GM23338 (cell line): ENCODE data around the gene WNT5B. TPM values are rescaled to one million over a fixed set of nuclear protein-coding genes. Genes with fewer than 3 reads are reported as not detected.

Experiments
- ATAC-seq: fragments of 200-7000 bp; cut with Tn5 transposase; 3 replicates; pipeline ENCODE4 v1.9.1; 2020
- DNase-seq: peaks from one replicate; pipeline ENCODE4 v3.0.0-alpha.2; 2015; ENCODE audit warnings: low spot score
- H2AFZ ChIP-seq: fragments of 200-600 bp; sonication (generic); 2 replicates; pipeline ENCODE4 v1.8.0; 2016; ENCODE audit warnings: antibody characterized with exemption, mild to moderate bottlenecking, moderate library complexity
- H3F3A ChIP-seq: fragments of 200-600 bp; sonication (generic); replicated peaks from 2 replicates; pipeline ENCODE4 v1.8.0; 2017; ENCODE audit warnings: antibody characterized with exemption, mixed run types, low read depth
- H3K27ac ChIP-seq: fragments of 200-600 bp; sonication (generic); 2 replicates; pipeline ENCODE4 v1.6.1; 2016; ENCODE audit warnings: low read depth
- H3K27me3 ChIP-seq: fragments of 200-600 bp; sonication (generic); 2 replicates; pipeline ENCODE4 v1.8.0; 2016; ENCODE audit warnings: mild to moderate bottlenecking, mixed run types, moderate library complexity; ENCODE audit not compliant: insufficient read depth
- H3K36me3 ChIP-seq: fragments of 200-600 bp; sonication (generic); 2 replicates; pipeline ENCODE4 v1.8.0; 2016; ENCODE audit warnings: mild to moderate bottlenecking; ENCODE audit not compliant: insufficient read depth
- H3K4me1 ChIP-seq: fragments of 200-600 bp; sonication (generic); 2 replicates; pipeline ENCODE4 v1.8.0; 2016; ENCODE audit warnings: mild to moderate bottlenecking, moderate library complexity; ENCODE audit not compliant: insufficient read depth
- H3K4me2 ChIP-seq: fragments of 200-600 bp; sonication (generic); 2 replicates; pipeline ENCODE4 v1.7.1; 2017; ENCODE audit warnings: mixed run types
- H3K4me3 ChIP-seq: fragments of 200-600 bp; sonication (generic); 2 replicates; pipeline ENCODE4 v1.6.1; 2016; ENCODE audit warnings: mixed run types
- H3K79me2 ChIP-seq: fragments of 200-600 bp; sonication (generic); replicated peaks from 2 replicates; pipeline ENCODE4 v1.8.0; 2017; ENCODE audit warnings: mild to moderate bottlenecking; ENCODE audit not compliant: insufficient read depth
- H3K9me2 ChIP-seq: fragments of 200-600 bp; sonication (generic); 2 replicates; pipeline ENCODE4 v1.8.0; 2017; ENCODE audit not compliant: insufficient read depth
- H4K20me1 ChIP-seq: fragments of 200-600 bp; sonication (generic); replicated peaks from 2 replicates; pipeline ENCODE4 v1.8.0; 2017; ENCODE audit warnings: mild to moderate bottlenecking; ENCODE audit not compliant: insufficient read depth
- H3K27ac Mint-ChIP-seq: 2 replicates; pipeline ENCODE4 v1.8.0; 2020; ENCODE audit warnings: inconsistent platforms, mild to moderate bottlenecking, moderate library complexity, mixed read lengths
- H3K27me3 Mint-ChIP-seq: 3 replicates; pipeline ENCODE4 v1.8.0; 2022; ENCODE audit warnings: low read depth, mild to moderate bottlenecking, moderate library complexity, mixed read lengths, inconsistent platforms; ENCODE audit not compliant: insufficient read depth, poor library complexity
- H3K36me3 Mint-ChIP-seq: 3 replicates; pipeline ENCODE4 v1.8.0; 2021; ENCODE audit warnings: low read depth, mild to moderate bottlenecking, inconsistent platforms, moderate library complexity, mixed read lengths
- H3K4me1 Mint-ChIP-seq: 3 replicates; pipeline ENCODE4 v1.8.0; 2020; ENCODE audit warnings: mild to moderate bottlenecking, inconsistent platforms, mixed read lengths
- H3K4me3 Mint-ChIP-seq: 3 replicates; pipeline ENCODE4 v1.8.0; 2021; ENCODE audit warnings: moderate library complexity, mild to moderate bottlenecking, inconsistent platforms, mixed read lengths
- H3K9me3 Mint-ChIP-seq: 3 replicates; pipeline ENCODE4 v1.8.0; 2020; ENCODE audit warnings: moderate library complexity, mild to moderate bottlenecking, inconsistent platforms, mixed read lengths
- CREB1 ChIP-seq: fragments of 250-450 bp; sonication (Bioruptor Pico); IDR thresholded peaks from 2 replicates; pipeline ENCODE4 v1.5.0; 2020; ENCODE audit warnings: low read depth, mild to moderate bottlenecking, moderate library complexity
- CTCF ChIP-seq, 2 experiments: fragments of 200-600 bp in 1 of 2; sonication (generic) in 1 of 2; conservative IDR thresholded peaks; 2 replicates each; pipeline versions ENCODE4 v1.5.1 to v1.6.1; 2016 to 2017; ENCODE audit warnings: antibody characterized with exemption in 2 of 2, low read depth in 2 of 2, mild to moderate bottlenecking in 2 of 2, moderate library complexity in 1 of 2
- EZH2 ChIP-seq: fragments of 200-600 bp; sonication (generic); IDR thresholded peaks from one replicate; pipeline ENCODE4 v1.8.0; 2017; ENCODE audit warnings: antibody characterized with exemption, mild to moderate bottlenecking, low read depth; ENCODE audit not compliant: unreplicated experiment
- EZH2phosphoT487 ChIP-seq: fragments of 200-600 bp; sonication (generic); IDR thresholded peaks from one replicate; pipeline ENCODE4 v1.8.1; 2018; ENCODE audit warnings: antibody characterized with exemption; ENCODE audit not compliant: unreplicated experiment
- JUNB ChIP-seq: IDR thresholded peaks from one replicate; pipeline ENCODE4 v1.6.1; 2016; ENCODE audit warnings: antibody characterized with exemption; ENCODE audit not compliant: unreplicated experiment
- NANOG ChIP-seq: IDR thresholded peaks from 2 replicates; pipeline ENCODE4 v1.6.1; 2016; ENCODE audit warnings: antibody characterized with exemption, borderline replicate concordance
- POLR2AphosphoS5 ChIP-seq: IDR thresholded peaks from 2 replicates; pipeline ENCODE4 v1.6.1; 2016; ENCODE audit warnings: antibody characterized with exemption, low read depth
- REST ChIP-seq: IDR thresholded peaks from one replicate; pipeline ENCODE4 v1.6.1; 2018; ENCODE audit warnings: antibody characterized with exemption; ENCODE audit not compliant: unreplicated experiment
- STAT1 ChIP-seq: IDR thresholded peaks from one replicate; pipeline ENCODE4 v1.6.1; 2016; ENCODE audit warnings: antibody characterized with exemption; ENCODE audit not compliant: unreplicated experiment
- ZNF114 ChIP-seq: fragments of 250-450 bp; sonication (Bioruptor Pico); IDR thresholded peaks from 2 replicates; pipeline ENCODE4 v1.5.0; 2020; ENCODE audit warnings: mild to moderate bottlenecking, moderate library complexity
- ZNF331 ChIP-seq: fragments of 250-450 bp; sonication (Bioruptor Pico); IDR thresholded peaks from 2 replicates; pipeline ENCODE4 v1.5.0; 2020; ENCODE audit warnings: low read depth, mild to moderate bottlenecking, moderate library complexity
- polyA plus RNA-seq: library from polyadenylated mRNA; unstranded; fragments of >200 nt; fragmentation: Nextera tagmentation; extraction: Ambion mirVana; gene quantifications from 2 replicates; pipeline ENCODE4 v1.2.1, GENCODE V29; 2016
- total RNA-seq: library from RNA; depleted of rRNA; stranded (reverse); fragments of >200 nt; shearing (Covaris generic); gene quantifications from 2 replicates; pipeline ENCODE4 v1.2.3, GENCODE V29; 2014
- TF ChIP-seq, protein P1 (sequence below): fragments of 250-450 bp; sonication (Bioruptor Pico); IDR thresholded peaks from 2 replicates; pipeline ENCODE4 v1.5.0; 2020; ENCODE audit warnings: mild to moderate bottlenecking, moderate library complexity
- TF ChIP-seq, protein P2 (sequence below): IDR thresholded peaks from 2 replicates; pipeline ENCODE4 v1.6.1; 2016; ENCODE audit warnings: antibody characterized with exemption

WNT5B gene
- total and polyA plus RNA-seq, 2 experiments from 2014 or later, result 1.4 to 2.7 TPM

DNA sequence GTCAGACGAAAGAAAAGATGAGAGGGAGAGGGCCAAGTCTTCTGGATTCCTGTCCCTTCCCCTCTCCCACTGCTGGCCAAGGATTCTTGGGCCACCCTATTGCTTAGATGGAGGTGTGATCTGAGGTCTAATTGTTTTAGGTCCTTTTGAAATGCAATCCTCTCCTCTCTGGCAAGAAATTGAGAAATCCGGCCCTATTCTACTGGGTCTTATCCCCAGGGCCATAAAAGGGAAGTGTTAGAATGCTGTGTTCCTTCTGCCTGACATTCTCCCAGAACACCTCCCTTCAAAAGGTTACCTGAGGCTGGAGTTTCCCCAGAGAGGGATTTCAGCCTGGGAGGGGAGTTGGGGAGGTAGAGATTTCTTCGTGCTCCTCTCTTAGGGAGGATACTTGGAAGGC, 4.4 kb downstream of the WNT5B start:
- no peaks in the 10 kb centered on the region for H3K79me2 ChIP-seq
- Mint-ChIP-seq H3K4me1 (peaks cover 51% of the 10 kb centered on the region), H3K27me3 (peaks cover 59% of the 10 kb centered on the region), H3K9me3 (no peaks in the 10 kb centered on the region; the same call in 2 of the 3 replicates), H3K27ac (no peak overlapping the region), H3K4me3 (no peak overlapping the region), H3K36me3 (no peaks in the 10 kb centered on the region; the same call in 2 of the 3 replicates)
- H3K4me1 ChIP-seq, result peaks cover 44% of the 10 kb centered on the region
- H2AFZ ChIP-seq, result no peak overlapping the region
- DNase-seq, result peak; percentile 16
- TF ChIP-seq STAT1, result no peak
- no peak for TF ChIP-seq POLR2AphosphoS5
- no peak for TF ChIP-seq ZNF331
- TF ChIP-seq EZH2phosphoT487, result no peak
- TF ChIP-seq, protein P1, sequence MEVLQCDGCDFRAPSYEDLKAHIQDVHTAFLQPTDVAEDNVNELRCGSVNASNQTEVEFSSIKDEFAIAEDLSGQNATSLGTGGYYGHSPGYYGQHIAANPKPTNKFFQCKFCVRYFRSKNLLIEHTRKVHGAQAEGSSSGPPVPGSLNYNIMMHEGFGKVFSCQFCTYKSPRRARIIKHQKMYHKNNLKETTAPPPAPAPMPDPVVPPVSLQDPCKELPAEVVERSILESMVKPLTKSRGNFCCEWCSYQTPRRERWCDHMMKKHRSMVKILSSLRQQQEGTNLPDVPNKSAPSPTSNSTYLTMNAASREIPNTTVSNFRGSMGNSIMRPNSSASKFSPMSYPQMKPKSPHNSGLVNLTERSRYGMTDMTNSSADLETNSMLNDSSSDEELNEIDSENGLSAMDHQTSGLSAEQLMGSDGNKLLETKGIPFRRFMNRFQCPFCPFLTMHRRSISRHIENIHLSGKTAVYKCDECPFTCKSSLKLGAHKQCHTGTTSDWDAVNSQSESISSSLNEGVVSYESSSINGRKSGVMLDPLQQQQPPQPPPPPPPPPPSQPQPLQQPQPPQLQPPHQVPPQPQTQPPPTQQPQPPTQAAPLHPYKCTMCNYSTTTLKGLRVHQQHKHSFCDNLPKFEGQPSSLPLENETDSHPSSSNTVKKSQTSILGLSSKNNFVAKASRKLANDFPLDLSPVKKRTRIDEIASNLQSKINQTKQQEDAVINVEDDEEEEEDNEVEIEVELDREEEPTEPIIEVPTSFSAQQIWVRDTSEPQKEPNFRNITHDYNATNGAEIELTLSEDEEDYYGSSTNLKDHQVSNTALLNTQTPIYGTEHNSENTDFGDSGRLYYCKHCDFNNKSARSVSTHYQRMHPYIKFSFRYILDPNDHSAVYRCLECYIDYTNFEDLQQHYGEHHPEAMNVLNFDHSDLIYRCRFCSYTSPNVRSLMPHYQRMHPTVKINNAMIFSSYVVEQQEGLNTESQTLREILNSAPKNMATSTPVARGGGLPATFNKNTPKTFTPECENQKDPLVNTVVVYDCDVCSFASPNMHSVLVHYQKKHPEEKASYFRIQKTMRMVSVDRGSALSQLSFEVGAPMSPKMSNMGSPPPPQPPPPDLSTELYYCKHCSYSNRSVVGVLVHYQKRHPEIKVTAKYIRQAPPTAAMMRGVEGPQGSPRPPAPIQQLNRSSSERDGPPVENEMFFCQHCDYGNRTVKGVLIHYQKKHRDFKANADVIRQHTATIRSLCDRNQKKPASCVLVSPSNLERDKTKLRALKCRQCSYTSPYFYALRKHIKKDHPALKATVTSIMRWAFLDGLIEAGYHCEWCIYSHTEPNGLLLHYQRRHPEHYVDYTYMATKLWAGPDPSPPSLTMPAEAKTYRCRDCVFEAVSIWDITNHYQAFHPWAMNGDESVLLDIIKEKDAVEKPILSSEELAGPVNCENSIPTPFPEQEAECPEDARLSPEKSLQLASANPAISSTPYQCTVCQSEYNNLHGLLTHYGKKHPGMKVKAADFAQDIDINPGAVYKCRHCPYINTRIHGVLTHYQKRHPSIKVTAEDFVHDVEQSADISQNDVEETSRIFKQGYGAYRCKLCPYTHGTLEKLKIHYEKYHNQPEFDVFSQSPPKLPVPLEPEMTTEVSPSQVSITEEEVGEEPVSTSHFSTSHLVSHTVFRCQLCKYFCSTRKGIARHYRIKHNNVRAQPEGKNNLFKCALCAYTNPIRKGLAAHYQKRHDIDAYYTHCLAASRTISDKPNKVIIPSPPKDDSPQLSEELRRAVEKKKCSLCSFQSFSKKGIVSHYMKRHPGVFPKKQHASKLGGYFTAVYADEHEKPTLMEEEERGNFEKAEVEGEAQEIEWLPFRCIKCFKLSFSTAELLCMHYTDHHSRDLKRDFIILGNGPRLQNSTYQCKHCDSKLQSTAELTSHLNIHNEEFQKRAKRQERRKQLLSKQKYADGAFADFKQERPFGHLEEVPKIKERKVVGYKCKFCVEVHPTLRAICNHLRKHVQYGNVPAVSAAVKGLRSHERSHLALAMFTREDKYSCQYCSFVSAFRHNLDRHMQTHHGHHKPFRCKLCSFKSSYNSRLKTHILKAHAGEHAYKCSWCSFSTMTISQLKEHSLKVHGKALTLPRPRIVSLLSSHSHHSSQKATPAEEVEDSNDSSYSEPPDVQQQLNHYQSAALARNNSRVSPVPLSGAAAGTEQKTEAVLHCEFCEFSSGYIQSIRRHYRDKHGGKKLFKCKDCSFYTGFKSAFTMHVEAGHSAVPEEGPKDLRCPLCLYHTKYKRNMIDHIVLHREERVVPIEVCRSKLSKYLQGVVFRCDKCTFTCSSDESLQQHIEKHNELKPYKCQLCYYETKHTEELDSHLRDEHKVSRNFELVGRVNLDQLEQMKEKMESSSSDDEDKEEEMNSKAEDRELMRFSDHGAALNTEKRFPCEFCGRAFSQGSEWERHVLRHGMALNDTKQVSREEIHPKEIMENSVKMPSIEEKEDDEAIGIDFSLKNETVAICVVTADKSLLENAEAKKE (CRISPR knock-in tag), result no peak
- TF ChIP-seq JUNB, result no peak
- no peak for TF ChIP-seq CTCF (conservative IDR thresholded peaks at IDR 0.05; ENCODE audit: low read depth in 2 of 2)
- TF ChIP-seq ZNF114 (CRISPR knock-in tag), result no peak
- TF ChIP-seq EZH2, result no peak
- TF ChIP-seq, protein P2, sequence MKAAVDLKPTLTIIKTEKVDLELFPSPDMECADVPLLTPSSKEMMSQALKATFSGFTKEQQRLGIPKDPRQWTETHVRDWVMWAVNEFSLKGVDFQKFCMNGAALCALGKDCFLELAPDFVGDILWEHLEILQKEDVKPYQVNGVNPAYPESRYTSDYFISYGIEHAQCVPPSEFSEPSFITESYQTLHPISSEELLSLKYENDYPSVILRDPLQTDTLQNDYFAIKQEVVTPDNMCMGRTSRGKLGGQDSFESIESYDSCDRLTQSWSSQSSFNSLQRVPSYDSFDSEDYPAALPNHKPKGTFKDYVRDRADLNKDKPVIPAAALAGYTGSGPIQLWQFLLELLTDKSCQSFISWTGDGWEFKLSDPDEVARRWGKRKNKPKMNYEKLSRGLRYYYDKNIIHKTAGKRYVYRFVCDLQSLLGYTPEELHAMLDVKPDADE, result no peak
- no peak for TF ChIP-seq CREB1
- TF ChIP-seq NANOG, result no peak
- TF ChIP-seq REST, result no peak
- H3K4me2 ChIP-seq, result peak overlapping the region; percentile 51; the same call in 1 of the 2 replicates
- 0 out of 2 replicates have a peak, but pooled peaks cover 9% of the 10 kb centered on the region for H3F3A ChIP-seq
- no peaks in the 10 kb centered on the region; the same call in 1 of the 2 replicates for H3K36me3 ChIP-seq
- no peak overlapping the region for H3K27ac ChIP-seq
- H4K20me1 ChIP-seq, result peaks cover 4% of the 10 kb centered on the region; the same call in 1 of the 2 replicates
- ATAC-seq, result no peak
- no peaks in the 10 kb centered on the region for H3K9me2 ChIP-seq
- peaks cover 70% of the 10 kb centered on the region for H3K27me3 ChIP-seq
- H3K4me3 ChIP-seq, result no peak overlapping the region
